Keratinocyte (primary cell): ENCODE data around the gene OTUD6A. TPM values are rescaled to one million over a fixed set of nuclear protein-coding genes. Genes with fewer than 3 reads are reported as not detected.

ENCODE experiments used
- DNase-seq: peaks from one replicate; pipeline ENCODE4 v3.0.0-alpha.2; 2011; ENCODE audit warnings: low read depth, missing footprints, low spot score
- FAIRE-seq: peaks from 2 replicates; lab custom pipeline; 2011; peaks lifted over from hg19 to GRCh38; lab: Jason Lieb, UNC
- H2AFZ ChIP-seq: 2 replicates; pipeline ENCODE4 v1.6.0; 2012; ENCODE audit warnings: low read length, control low read depth, inconsistent platforms; ENCODE audit not compliant: control insufficient read depth
- H3K27ac ChIP-seq: 2 replicates; pipeline ENCODE4 v1.5.1; 2011; ENCODE audit warnings: low read length; ENCODE audit not compliant: control insufficient read depth, insufficient read depth
- H3K27me3 ChIP-seq: 3 replicates; pipeline ENCODE4 v1.6.0; 2011; ENCODE audit warnings: low read length; ENCODE audit not compliant: control insufficient read depth, insufficient read depth; ENCODE audit errors: extremely low read depth
- H3K36me3 ChIP-seq, 2 experiments: 2 replicates in 1 of 2; 3 replicates in 1 of 2; pipeline ENCODE4 v1.5.1; 2011; ENCODE audit warnings: low read length in 2 of 2, mild to moderate bottlenecking in 1 of 2; ENCODE audit not compliant: control insufficient read depth in 2 of 2, insufficient read depth in 2 of 2; ENCODE audit errors: extremely low read depth in 1 of 2
- H3K4me1 ChIP-seq: 3 replicates; pipeline ENCODE4 v1.5.1; 2011; ENCODE audit warnings: low read length; ENCODE audit not compliant: control insufficient read depth, insufficient read depth; ENCODE audit errors: extremely low read depth
- H3K4me2 ChIP-seq: 3 replicates; pipeline ENCODE4 v1.6.0; 2011; ENCODE audit warnings: low read depth, low read length; ENCODE audit not compliant: control insufficient read depth, insufficient read depth; ENCODE audit errors: extremely low read depth
- H3K4me3 ChIP-seq, 3 experiments: fragments of 200-600 bp in 1 of 3; sonication (generic) in 1 of 3; 2 replicates in 2 of 3; 3 replicates in 1 of 3; pipeline ENCODE4 v1.5.1; 2011 to 2016; ENCODE audit warnings: low read length in 3 of 3, mild to moderate bottlenecking in 3 of 3, control low read depth in 2 of 3, inconsistent platforms in 1 of 3, low read depth in 1 of 3, mixed read lengths in 1 of 3, mixed run types in 1 of 3, moderate library complexity in 1 of 3; ENCODE audit not compliant: control insufficient read depth in 2 of 3, insufficient read depth in 2 of 3; ENCODE audit errors: extremely low read depth in 1 of 3
- H3K79me2 ChIP-seq: 2 replicates; pipeline ENCODE4 v1.6.0; 2012; ENCODE audit warnings: low read length; ENCODE audit not compliant: control insufficient read depth, insufficient read depth
- H3K9ac ChIP-seq: 3 replicates; pipeline ENCODE4 v1.6.0; 2011; ENCODE audit warnings: low read length; ENCODE audit not compliant: control insufficient read depth, insufficient read depth; ENCODE audit errors: extremely low read depth
- H3K9me1 ChIP-seq: 3 replicates; pipeline ENCODE4 v1.6.0; 2011; ENCODE audit warnings: low read length; ENCODE audit not compliant: control insufficient read depth, insufficient read depth; ENCODE audit errors: extremely low read depth
- H3K9me3 ChIP-seq: 2 replicates; pipeline ENCODE4 v1.5.1; 2012; ENCODE audit warnings: low read depth, low read length; ENCODE audit not compliant: control insufficient read depth
- H4K20me1 ChIP-seq: 3 replicates; pipeline ENCODE4 v1.6.0; 2011; ENCODE audit warnings: low read length; ENCODE audit not compliant: control insufficient read depth, insufficient read depth; ENCODE audit errors: extremely low read depth
- CTCF ChIP-seq, 3 experiments: IDR thresholded peaks in 1 of 3; conservative IDR thresholded peaks in 1 of 3; optimal IDR thresholded peaks in 1 of 3; 2 replicates in 2 of 3; 3 replicates in 1 of 3; pipeline versions ENCODE3 to v1.5.1; 2011; ENCODE audit warnings: low read length in 3 of 3, mild to moderate bottlenecking in 3 of 3, moderate library complexity in 2 of 3, control low read depth in 1 of 3, inconsistent platforms in 1 of 3; ENCODE audit not compliant: insufficient read depth in 2 of 3; ENCODE audit errors: extremely low read depth in 1 of 3
- EZH2 ChIP-seq: IDR thresholded peaks from one replicate; pipeline ENCODE4 v1.6.1; 2012; ENCODE audit warnings: inconsistent platforms, mild to moderate bottlenecking, low read length, moderate library complexity
- dilution Hi-C: fragments of 300-500 bp; cut with MboI; formaldehyde crosslinking; loops from one replicate; pipeline ENCODE4 v1.7.0; 2020; ENCODE audit warnings: low sequenced_read_pairs; ENCODE audit not compliant: extremely low pct_ligation_motif_present
- polyA plus RNA-seq, 5 experiments: library from polyadenylated mRNA; depleted of rRNA in 3 of 5; stranded (reverse) in 3 of 5; stranded (forward) in 1 of 5; unstranded in 1 of 5; fragments of >200 nt; gene quantifications; 1 replicate in 1 of 5; 2 replicates in 3 of 5; 3 replicates in 1 of 5; pipeline versions ENCODE4 v1.2.1 to v1.2.3, GENCODE V29; 2011 to 2012; ENCODE audit warnings: missing spikeins in 2 of 5, low read depth in 1 of 5, low replicate concordance in 1 of 5

OTUD6A gene
- polyA plus RNA-seq, 1 donor (not counting 4 experiments of a cell fraction or from before 2014, with no cell fraction given), result not detected

GRCh38 chrX:70054391-70054790 is 7.9 kb upstream of the OTUD6A start:
- H3K9me1 ChIP-seq, result no peaks in the 10 kb centered on the region
- TF ChIP-seq EZH2 (no peak), CTCF (optimal IDR thresholded peaks at IDR 0.05 in 1 of 3, IDR thresholded peaks at IDR 0.05 in 1 of 3, conservative IDR thresholded peaks at IDR 0.05 in 1 of 3; ENCODE audit: extremely low read depth in 1 of 3, insufficient read depth in 2 of 3, low read length in 3 of 3) (no peak)
- dilution Hi-C loops, result no loop called here

GRCh38 chrX:70062961-70063550 is 799 bp downstream of the OTUD6A start:
- Histone ChIP-seq H4K20me1 (no peaks in the 10 kb centered on the region), H2AFZ (no peak overlapping the region), H3K36me3 (no peaks in the 10 kb centered on the region), H3K4me2 (no peak overlapping the region), H3K4me1 (no peaks in the 10 kb centered on the region), H3K9me3 (no peaks in the 10 kb centered on the region), H3K27ac (no peak overlapping the region), H3K9me1 (no peaks in the 10 kb centered on the region), H3K4me3 (no peak overlapping the region), H3K9ac (no peak overlapping the region), H3K79me2 (no peaks in the 10 kb centered on the region), H3K27me3 (no peaks in the 10 kb centered on the region)
- dilution Hi-C loops, result no loop called here
- TF ChIP-seq EZH2, result no peak
- TF ChIP-seq CTCF (optimal IDR thresholded peaks at IDR 0.05 in 1 of 3, IDR thresholded peaks at IDR 0.05 in 1 of 3, conservative IDR thresholded peaks at IDR 0.05 in 1 of 3; ENCODE audit: extremely low read depth in 1 of 3, insufficient read depth in 2 of 3, low read length in 3 of 3), result no peak
- DNase-seq (no peak), FAIRE-seq (no peak)

More at GRCh38 chrX:70054391-70054790, 7.9 kb upstream of the OTUD6A start:
- no peak overlapping the region for H3K27ac ChIP-seq
- no peaks in the 10 kb centered on the region for H3K79me2 ChIP-seq
- no peaks in the 10 kb centered on the region for H3K9me3 ChIP-seq
- no peak overlapping the region for H3K4me2 ChIP-seq
- H4K20me1 ChIP-seq, result no peaks in the 10 kb centered on the region
- H2AFZ ChIP-seq, result no peak overlapping the region
- H3K4me3 ChIP-seq, result no peak overlapping the region
- DNase-seq (no peak), FAIRE-seq (no peak)
- no peaks in the 10 kb centered on the region for H3K36me3 ChIP-seq
- H3K9ac ChIP-seq, result no peak overlapping the region
- H3K4me1 ChIP-seq, result no peaks in the 10 kb centered on the region
- peaks cover 5% of the 10 kb centered on the region for H3K27me3 ChIP-seq
